Activated CD4-positive, alpha-beta T cell treated with anti-CD3 and anti-CD28 coated beads, Interleukin-2, Interleukin-6, amounts not matched to agents 100 ng/mL and 50 ng/mL, durations not matched to agents 16 hours and 8 hours (primary cell): ENCODE measurements around the gene ERH.
A peak's percentile ranks its signal among the peaks of the same experiment; 100 is the strongest.

Source experiments
- DNase-seq: peaks from one replicate; pipeline ENCODE4 v3.0.0-alpha.2; 2020

The ERH gene

GRCh38 chr14:69355154-69355597 is 42.9 kb downstream of the ERH start:
- no peak for DNase-seq

DNA sequence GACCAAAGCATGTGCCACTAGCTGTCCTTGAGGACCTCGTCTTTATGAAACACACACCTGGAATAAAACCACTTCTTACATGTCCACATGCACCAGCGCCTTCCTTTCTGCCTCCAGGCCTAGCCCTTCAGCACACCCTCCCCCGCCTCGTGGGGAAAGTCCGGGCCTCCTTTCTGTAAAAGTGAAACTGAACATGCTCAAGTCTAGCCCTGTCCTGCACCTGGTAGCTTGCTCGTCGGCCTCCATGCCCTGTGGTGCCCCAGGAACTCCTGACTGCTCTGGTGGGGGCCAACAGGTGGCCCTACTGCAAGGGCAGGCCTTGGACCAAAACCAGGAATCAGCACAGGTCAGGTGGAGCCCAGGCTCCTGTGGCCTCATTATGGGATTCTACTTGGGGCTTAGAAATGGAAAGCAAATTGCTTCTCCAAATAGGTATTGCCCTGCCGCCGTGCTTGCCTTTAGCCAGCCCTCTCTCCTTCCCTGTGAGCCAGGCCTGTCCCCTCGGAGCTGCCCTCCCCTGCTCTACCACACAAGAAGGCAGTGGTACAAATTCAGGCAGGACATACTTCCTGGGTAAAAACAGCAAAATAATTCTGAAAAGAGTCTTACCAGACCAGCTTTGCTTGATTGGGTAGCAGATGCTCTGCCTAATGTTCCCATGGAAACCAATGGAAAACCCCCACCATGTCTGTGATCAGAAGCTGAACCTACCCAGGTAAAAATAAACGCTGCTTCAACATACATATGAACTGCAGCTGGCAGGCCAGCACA is 43.5 kb downstream of the ERH start:
- DNase-seq = peak; percentile 83

GRCh38 chr14:69353168-69353567 is 44.9 kb downstream of the ERH start:
- no peak for DNase-seq

GRCh38 chr14:69351911-69352310 is 46.2 kb downstream of the ERH start:
- no peak for DNase-seq

DNA sequence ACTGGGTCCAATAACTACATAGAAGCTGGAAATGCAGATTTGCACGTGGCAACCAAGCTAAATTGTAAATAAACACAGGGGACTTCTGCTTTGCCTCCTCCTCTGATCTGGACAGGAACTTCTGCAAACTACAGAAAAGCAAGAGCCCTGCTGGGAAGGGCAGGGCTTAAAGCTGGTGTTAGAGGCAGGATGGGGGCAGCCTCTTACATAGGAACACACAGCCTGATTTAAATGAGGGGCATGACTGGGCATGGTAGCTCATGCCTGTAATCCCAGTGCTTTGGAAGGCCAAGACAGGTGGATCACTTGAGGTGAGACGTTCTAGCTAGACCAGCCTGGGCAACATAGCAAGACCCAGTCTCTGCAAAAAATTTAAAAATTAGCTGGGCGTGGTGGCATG is 46.7 kb downstream of the ERH start:
- no peak for DNase-seq

DNA sequence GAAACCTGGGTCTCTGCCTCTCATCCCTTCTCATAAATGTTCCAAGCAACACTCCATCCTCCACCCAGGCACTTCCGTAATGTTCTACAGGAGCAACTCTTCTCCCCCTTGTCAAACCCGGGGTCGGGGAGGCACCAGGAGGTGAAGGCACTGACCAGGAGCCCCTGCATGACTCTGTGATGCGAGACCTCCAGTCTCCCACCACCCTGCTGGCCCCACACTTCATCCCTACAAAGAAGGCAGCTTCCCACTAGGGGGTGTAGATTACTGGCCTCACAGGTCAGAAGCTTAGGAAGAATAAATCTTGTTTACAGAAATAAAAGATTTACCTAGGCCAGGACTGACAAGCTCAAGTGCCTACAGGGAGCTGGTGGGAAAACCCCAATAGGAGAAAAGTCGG is 47.2 kb downstream of the ERH start:
- DNase-seq = no peak

DNA sequence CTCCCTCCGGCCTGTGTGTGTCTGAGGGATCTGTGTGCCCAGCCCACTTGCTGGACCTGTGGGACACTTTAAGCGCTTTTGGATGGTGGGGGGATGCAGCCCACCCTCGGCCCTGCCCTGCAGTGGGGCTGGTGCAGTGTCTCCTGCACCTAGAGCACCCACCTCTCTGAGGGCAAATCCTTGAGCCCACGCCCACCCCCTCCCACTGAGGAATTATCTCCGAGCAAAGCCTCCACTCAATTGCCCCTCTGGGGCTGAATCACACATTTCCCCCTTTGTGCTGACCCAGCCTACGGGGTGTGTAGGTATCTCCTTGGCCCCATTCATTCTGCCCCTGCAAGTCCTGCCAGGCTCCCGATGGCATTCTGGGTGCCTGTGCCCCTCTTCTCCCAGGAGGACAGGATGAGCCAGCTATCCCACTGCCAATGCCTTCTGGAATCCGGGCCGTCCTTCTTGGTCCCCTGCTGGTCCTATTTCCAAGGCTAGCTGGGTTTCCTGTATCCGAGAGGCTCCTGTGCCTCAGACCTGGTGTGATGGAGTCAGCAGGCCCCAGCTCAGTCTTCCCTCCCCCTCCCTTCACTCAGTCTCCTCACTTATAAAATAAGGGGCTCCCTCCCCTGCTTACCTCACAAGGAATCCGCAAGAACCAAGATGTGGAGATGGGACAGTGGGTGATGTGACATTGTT is 48.9 kb downstream of the ERH start:
- no peak for DNase-seq

- no peak for DNase-seq
Observed at GRCh38 chr14:69346710-69347109, 51.4 kb downstream of the ERH start.

DNA sequence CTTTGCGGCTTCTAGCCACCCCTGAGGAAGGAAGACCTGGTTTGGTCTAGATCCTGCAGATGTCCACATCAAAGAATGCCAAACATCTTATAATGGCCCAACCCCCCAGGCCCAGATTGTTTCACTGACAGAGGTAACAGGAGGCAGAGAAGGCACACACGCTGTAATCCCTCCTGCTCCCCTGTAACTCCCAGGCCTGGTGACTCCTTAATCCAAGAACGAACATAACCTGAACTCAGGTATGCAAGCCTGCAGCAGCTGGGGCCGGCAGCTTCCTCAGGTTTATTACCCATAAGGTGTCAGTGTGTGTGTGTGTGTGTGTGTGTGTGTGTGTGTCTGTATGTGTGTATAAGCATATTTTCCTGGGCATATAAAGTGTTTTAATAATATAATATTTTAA is 52.7 kb downstream of the ERH start:
- no peak for DNase-seq

- DNase-seq = no peak
Observed at GRCh38 chr14:69344171-69344570, 53.9 kb downstream of the ERH start.

GRCh38 chr14:69342928-69343525 is 55.1 kb downstream of the ERH start:
- no peak for DNase-seq

DNA sequence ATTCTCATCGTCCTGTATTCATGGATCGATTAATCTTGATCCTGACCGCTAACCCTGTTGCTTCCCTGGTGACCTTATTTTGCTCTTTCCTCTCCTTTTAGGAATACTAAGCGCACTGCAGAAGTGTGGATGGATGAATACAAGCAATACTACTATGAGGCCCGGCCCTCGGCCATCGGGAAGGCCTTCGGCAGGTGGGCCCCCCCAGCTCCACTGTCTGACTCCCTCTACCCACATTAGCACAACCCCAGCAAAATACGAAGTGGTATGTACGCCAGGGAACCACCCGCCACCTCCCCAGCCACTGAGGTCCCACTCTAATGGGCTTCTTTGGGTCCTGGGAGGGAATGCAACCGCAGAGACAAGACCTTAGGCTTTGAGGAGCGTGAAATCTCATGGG is 58.7 kb downstream of the ERH start:
- no peak for DNase-seq

DNA sequence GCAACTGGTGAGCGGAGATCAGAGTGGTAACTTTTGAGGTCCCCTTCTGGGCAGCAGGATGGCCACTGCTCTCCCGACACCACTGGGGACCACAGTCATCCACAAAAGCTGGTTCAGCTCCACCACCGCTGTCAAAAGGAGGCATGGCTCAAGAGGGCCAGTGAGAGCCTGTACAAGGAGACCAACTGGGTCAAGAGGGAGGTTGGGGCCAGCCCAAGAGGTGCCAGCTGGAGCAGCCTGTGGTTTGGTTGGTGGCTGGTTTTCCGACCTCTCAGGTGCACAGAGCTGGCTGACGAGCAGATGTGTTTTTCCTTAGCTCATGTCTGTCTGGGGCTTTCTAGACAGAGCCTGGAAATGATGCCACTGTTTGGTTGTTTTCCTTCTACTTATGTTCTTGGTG is 60.1 kb downstream of the ERH start:
- DNase-seq = no peak

DNA sequence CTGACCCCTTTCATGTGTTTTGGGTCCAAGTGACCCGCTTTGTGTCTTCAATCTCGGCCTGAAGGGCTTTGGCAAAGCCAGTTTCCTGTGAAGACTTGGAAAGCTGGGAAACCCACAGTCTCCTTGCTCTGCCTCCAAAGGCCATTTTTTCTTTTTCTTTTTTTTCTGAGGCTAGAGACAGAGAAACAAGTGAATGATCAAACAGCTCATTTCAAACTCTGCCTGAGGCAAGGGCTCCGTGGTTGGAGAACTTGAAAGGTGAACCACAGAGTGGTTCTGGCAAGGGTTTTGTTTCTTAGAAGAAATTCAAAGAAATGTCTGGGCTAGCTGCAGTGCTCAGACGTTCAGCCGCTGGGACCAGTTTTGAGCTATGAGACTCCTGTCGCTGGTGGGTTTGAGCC is 62.7 kb downstream of the ERH start:
- no peak for DNase-seq

- DNase-seq = no peak
Observed at GRCh38 chr14:69334576-69334975, 63.5 kb downstream of the ERH start.

DNA sequence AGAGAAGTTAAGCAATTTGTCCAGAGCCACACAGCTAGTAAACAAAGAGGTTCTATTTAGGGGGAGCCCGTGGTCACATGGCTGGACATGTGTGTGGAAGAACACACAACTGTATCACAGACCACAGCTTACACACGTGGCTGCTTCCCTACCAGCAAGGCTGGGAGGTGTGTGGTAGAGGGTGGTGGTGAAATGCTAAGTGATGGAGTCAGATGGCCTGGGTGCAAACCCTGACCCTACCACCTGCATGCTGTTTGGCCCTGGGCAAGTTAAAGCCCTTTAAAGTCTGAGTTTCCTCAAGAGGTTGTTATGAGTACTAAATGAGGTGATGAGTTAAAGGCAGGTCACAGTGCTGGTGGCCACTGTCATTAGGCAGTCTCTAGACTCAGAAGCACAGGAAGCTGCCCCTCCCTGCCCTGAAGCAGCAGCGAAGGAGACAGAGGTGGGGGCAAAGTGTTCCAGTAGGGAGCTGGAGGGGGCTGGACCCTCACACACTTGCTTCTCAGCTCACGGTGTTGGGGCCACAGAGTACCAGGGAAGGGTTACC is 64.2 kb downstream of the ERH start:
- no peak for DNase-seq

DNA sequence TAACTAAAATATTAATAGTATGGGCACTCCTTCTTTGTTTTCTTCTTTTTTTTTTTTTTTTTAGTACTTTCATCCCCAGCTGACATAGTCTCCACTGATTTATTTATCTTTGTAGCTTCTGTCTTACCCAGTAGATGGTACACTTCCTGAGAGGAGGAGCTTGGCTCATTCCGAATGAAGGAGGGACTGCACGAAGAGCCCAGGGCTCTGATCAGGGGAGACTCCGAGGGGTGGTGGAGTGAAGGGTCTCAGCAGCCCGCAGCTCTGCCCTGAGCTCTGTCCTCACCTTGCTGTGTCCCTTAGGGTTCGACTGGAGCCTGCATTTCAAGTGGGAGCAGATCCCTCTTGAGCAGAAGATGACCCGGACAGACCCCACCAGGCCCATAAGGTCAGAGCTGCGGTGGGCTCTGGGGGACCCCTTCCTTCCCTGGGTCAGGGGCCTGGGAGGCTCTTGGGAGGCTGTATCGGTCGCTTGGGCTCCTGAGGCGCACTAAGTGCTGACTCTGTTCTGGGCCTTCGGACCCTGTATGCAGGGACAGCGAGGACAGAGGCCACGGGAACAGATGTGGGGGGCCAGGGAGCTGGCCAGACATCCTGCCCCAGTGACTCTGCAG is 65.2 kb downstream of the ERH start:
- no peak for DNase-seq

GRCh38 chr14:69331206-69331605 is 66.9 kb downstream of the ERH start:
- DNase-seq = no peak
